Measurements from ENCODE around the gene SLC6A3. TPM values are rescaled to one million over a fixed set of nuclear protein-coding genes. Genes with fewer than 3 reads are reported as not detected.

Gene SLC6A3
- total RNA-seq, 2 experiments from 2014 or later = not detected

DNA sequence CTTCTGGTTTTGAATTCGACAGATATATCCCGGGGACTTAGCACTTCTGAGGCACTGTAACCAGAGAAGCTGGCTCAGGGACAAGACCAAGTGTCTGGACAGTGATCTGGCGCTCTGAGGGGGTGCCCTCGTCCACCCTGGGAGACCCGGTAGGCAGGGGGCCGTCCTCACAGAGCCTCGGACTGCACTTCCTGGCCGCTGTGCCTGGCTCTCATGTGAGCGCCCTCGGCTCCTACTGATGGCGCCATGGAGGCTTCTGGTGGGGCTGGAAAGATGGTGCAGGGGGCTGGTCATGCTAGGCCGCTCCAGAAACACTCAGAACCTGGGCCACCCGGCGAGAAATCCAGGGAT, 18.8 kb upstream of the SLC6A3 start:
- H3K9me3 ChIP-seq (ENCODE audit: low read length) = no peaks in the 10 kb centered on the region
- BruUV-seq (replicated peaks) = no TSS peak
- no peaks in the 10 kb centered on the region for H3K9me2 ChIP-seq (ENCODE audit: insufficient read depth, low read length)
- no peak overlapping the region for H3K27ac ChIP-seq (ENCODE audit: low read depth, low read length, poor library complexity, severe bottlenecking)
- CTCF ChIA-PET (ENCODE audit: unreplicated experiment) = no interaction called here
- POLR2A ChIA-PET = no interaction called here
- no peak overlapping the region for H3K4me2 ChIP-seq (ENCODE audit: low read length)
- no peak overlapping the region for H3K4me3 ChIP-seq (ENCODE audit: low read depth, low read length, poor library complexity, severe bottlenecking)
- H4K20me1 ChIP-seq (ENCODE audit: insufficient read depth, low read length) = no peaks in the 10 kb centered on the region
- peaks cover 100% of the 10 kb centered on the region for H3K36me3 ChIP-seq (ENCODE audit: insufficient read depth, low read length)
- no peaks in the 10 kb centered on the region for H3K79me2 ChIP-seq (ENCODE audit: insufficient read depth, low read depth, low read length)
- H3K4me1 ChIP-seq (ENCODE audit: insufficient read depth, low read length, poor library complexity, severe bottlenecking) = no peaks in the 10 kb centered on the region
- TF ChIP-seq EZH2phosphoT487 (IDR thresholded peaks at IDR 0.05; ENCODE audit: borderline replicate concordance, low read depth, low read length) = no peak
- TF ChIP-seq, protein P1, sequence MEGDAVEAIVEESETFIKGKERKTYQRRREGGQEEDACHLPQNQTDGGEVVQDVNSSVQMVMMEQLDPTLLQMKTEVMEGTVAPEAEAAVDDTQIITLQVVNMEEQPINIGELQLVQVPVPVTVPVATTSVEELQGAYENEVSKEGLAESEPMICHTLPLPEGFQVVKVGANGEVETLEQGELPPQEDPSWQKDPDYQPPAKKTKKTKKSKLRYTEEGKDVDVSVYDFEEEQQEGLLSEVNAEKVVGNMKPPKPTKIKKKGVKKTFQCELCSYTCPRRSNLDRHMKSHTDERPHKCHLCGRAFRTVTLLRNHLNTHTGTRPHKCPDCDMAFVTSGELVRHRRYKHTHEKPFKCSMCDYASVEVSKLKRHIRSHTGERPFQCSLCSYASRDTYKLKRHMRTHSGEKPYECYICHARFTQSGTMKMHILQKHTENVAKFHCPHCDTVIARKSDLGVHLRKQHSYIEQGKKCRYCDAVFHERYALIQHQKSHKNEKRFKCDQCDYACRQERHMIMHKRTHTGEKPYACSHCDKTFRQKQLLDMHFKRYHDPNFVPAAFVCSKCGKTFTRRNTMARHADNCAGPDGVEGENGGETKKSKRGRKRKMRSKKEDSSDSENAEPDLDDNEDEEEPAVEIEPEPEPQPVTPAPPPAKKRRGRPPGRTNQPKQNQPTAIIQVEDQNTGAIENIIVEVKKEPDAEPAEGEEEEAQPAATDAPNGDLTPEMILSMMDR (conservative IDR thresholded peaks at IDR 0.05; ENCODE audit: low read length) = no peak
- H2AFZ ChIP-seq (ENCODE audit: low read length) = no peak overlapping the region
- intact Hi-C loops (cut with micrococcal nuclease; ENCODE audit: unreplicated experiment) = no loop called here
- no peak for DNase-seq (ENCODE audit: low spot score)

DNA sequence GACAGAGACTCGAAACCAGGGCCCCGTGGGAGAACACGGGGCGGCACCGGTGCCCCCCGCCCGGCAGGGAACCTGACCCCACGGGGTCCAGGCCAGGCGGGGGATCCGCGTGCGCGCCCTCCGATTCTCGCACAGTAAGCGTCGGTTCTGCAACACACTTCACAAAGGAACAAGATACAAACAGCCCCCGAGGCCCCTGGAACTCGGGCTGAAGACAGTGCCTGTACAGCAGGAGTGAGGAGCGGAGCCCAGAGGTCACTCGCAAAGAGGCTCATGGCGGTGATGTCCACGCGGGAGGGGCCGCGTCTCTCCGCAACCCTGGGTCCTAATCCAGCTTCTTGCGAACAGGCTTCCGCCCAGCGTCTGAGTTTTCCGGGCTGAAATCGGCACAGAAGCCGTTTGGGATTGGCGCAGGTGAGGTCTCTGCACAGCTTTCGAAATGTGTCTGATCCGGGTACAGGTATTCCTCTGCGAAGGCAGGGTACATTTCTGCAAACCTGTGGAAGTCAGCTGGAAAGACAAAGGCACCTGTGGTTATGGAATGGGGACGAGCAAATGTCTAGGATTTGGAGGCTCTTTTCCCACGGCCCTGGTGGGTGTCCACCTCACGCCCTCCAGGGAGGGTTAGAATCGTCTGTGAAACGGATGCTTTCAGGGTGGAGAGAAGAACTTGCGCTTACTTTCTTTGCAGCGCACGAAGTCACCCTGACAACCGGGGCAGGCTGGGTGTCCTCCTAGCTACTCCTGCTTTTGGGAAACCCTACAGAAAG, 18.3 kb upstream of the SLC6A3 start:
- peaks cover 97% of the 10 kb centered on the region for H3K36me3 ChIP-seq (ENCODE audit: insufficient read depth, low read length)
- BruUV-seq (replicated peaks) = no TSS peak
- no peaks in the 10 kb centered on the region for H3K79me2 ChIP-seq (ENCODE audit: insufficient read depth, low read depth, low read length)
- TF ChIP-seq EZH2phosphoT487 (IDR thresholded peaks at IDR 0.05; ENCODE audit: borderline replicate concordance, low read depth, low read length) = no peak
- TF ChIP-seq, protein P1 (conservative IDR thresholded peaks at IDR 0.05; ENCODE audit: low read length) = no peak
- H3K9me2 ChIP-seq (ENCODE audit: insufficient read depth, low read length) = no peaks in the 10 kb centered on the region
- no peak overlapping the region for H2AFZ ChIP-seq (ENCODE audit: low read length)
- no peaks in the 10 kb centered on the region for H3K4me1 ChIP-seq (ENCODE audit: insufficient read depth, low read length, poor library complexity, severe bottlenecking)
- no peak for DNase-seq (ENCODE audit: low spot score)
- intact Hi-C loops (cut with micrococcal nuclease; ENCODE audit: unreplicated experiment) = no loop called here
- no peak overlapping the region for H3K4me3 ChIP-seq (ENCODE audit: low read depth, low read length, poor library complexity, severe bottlenecking)
- H3K27ac ChIP-seq (ENCODE audit: low read depth, low read length, poor library complexity, severe bottlenecking) = no peak overlapping the region
- ChIA-PET POLR2A (interaction anchor here (0.7 kb wide), 1 partner anchor 792 kb away, joined by 4 read pairs; no protein-coding TSS in a partner anchor), CTCF (ENCODE audit: unreplicated experiment) (no interaction called here)
- no peak overlapping the region for H3K4me2 ChIP-seq (ENCODE audit: low read length)
- no peaks in the 10 kb centered on the region for H4K20me1 ChIP-seq (ENCODE audit: insufficient read depth, low read length)
- no peaks in the 10 kb centered on the region for H3K9me3 ChIP-seq (ENCODE audit: low read length)

DNA sequence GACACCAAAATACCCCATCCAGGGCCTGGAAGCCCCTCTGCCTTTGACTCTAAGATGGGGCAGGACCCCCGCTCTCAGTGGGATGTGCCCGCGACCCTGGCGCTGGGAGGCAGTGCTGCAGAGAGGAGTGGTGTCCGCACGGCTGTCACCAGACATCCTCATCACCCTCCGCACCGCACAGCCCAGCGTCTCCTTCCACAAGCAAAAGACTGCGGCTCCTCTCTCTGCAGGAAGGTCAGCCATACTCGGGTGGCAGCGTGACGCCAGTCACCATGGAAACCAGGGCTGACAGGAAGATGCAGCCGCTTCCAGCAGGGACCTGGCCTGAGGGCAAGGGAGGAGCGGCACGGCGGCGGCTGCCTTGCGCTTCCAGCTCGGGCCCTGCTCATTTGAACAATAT, 17.1 kb upstream of the SLC6A3 start:
- Histone ChIP-seq H3K36me3 (ENCODE audit: insufficient read depth, low read length) (peaks cover 97% of the 10 kb centered on the region), H3K4me1 (ENCODE audit: insufficient read depth, low read length, poor library complexity, severe bottlenecking) (no peaks in the 10 kb centered on the region), H4K20me1 (ENCODE audit: insufficient read depth, low read length) (no peaks in the 10 kb centered on the region), H3K27ac (ENCODE audit: low read depth, low read length, poor library complexity, severe bottlenecking) (no peak overlapping the region), H3K9me2 (ENCODE audit: insufficient read depth, low read length) (no peaks in the 10 kb centered on the region), H3K4me3 (ENCODE audit: low read depth, low read length, poor library complexity, severe bottlenecking) (no peak overlapping the region), H3K9me3 (ENCODE audit: low read length) (0 out of 2 replicates have a peak, but pooled peaks cover 5% of the 10 kb centered on the region), H3K79me2 (ENCODE audit: insufficient read depth, low read depth, low read length) (no peaks in the 10 kb centered on the region), H3K4me2 (ENCODE audit: low read length) (no peak overlapping the region), H2AFZ (ENCODE audit: low read length) (no peak overlapping the region)
- POLR2A ChIA-PET = no interaction called here
- intact Hi-C loops (cut with micrococcal nuclease; ENCODE audit: unreplicated experiment) = no loop called here
- BruUV-seq (replicated peaks) = no TSS peak
- CTCF ChIA-PET (ENCODE audit: unreplicated experiment) = no interaction called here
- DNase-seq (ENCODE audit: low spot score) = no peak
- TF ChIP-seq, protein P1 (conservative IDR thresholded peaks at IDR 0.05; ENCODE audit: low read length) = no peak
- no peak for TF ChIP-seq EZH2phosphoT487 (IDR thresholded peaks at IDR 0.05; ENCODE audit: borderline replicate concordance, low read depth, low read length)

All from OCI-LY7 (cell line).